Hepatic stellate cell (primary cell): Measurements from ENCODE around the gene ATP2B2.
A peak's percentile ranks its signal among the peaks of the same experiment; 100 is the strongest.

ENCODE experiments used
- DNase-seq: peaks from one replicate; pipeline ENCODE4 v3.0.0; 2011; ENCODE audit warnings: low spot score

Gene ATP2B2

GRCh38 chr3:10294030-10294586 is 211.3 kb downstream of the ATP2B2 start:
- no peak for DNase-seq

DNA sequence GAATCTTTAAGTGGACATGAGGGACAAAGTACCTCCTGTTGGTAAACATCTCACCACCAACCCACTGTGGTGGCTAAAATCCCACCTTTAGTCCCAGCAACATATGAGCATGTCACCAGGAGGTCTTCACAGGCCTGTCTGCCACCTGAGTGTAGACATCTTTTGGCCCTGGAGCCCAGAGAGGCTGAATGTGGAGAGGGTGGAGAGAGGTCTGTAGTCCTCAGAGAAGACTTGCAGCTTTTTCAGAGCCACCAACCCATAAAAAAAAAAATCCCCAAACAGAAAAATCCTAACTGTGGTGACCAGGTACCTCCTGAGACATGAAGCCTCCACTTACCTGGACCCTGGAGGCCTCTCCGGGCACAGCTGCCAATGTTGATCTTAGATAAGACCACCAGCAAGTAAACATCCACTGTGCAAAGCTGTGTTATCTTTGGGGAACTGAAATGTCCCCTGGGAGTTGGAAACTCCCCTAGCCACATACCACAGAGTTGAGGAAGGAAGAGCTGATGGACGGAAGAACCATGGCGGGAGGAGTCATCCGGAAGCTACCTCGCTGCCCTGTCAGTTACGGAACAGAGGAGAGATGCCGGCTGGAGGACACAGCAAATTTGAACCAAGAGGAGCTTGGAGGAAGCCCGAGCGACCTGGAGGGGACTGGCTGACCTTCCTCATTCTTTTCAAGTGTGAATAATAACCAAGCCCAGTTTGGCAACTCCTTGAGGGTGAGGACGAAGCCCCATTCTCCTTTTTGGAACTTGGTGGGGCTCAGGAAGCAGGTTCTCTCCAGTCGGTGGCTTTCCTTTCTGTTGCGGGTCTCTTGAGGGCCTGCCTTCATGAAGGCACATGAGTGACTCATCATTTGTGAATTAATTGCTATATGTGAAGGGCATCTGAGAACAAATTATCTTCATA is 212.6 kb downstream of the ATP2B2 start, which contains the start of gene GHRL:
TSS of gene GHRL (minus strand) at position 443 of the 915 bp plus-strand sequence. CDS start 2,767 bp downstream, outside the sequence.
- peak; percentile 23 for DNase-seq

GRCh38 chr3:10291641-10292040 is 213.7 kb downstream of the ATP2B2 start:
- DNase-seq = no peak

GRCh38 chr3:10290481-10291176 is 214.8 kb downstream of the ATP2B2 start:
- DNase-seq = no peak

GRCh38 chr3:10289787-10290355 is 215.5 kb downstream of the ATP2B2 start:
- DNase-seq = no peak

GRCh38 chr3:10289077-10289476 is 216.3 kb downstream of the ATP2B2 start:
- no peak for DNase-seq

DNA sequence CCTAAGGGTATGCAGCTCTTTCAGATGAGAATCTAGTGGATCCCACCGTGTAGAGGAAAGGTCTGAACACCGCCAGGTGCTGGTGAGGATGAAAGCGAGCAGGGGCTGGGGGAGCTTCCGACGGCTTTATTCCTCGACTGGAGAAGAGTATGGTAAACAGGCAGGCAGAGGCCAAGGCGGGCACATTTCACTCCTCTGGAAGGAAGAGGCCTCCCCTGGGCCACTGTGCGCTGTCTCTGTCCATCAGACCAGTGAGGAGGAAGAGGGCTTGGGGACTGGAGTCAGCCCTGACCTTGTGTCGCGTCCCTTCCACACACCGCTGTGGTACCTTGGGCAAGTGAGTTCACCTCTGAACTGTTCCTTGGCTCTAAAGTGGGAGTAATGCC is 216.8 kb downstream of the ATP2B2 start:
- no peak for DNase-seq

GRCh38 chr3:10287936-10288574 is 217.3 kb downstream of the ATP2B2 start:
- no peak for DNase-seq

DNA sequence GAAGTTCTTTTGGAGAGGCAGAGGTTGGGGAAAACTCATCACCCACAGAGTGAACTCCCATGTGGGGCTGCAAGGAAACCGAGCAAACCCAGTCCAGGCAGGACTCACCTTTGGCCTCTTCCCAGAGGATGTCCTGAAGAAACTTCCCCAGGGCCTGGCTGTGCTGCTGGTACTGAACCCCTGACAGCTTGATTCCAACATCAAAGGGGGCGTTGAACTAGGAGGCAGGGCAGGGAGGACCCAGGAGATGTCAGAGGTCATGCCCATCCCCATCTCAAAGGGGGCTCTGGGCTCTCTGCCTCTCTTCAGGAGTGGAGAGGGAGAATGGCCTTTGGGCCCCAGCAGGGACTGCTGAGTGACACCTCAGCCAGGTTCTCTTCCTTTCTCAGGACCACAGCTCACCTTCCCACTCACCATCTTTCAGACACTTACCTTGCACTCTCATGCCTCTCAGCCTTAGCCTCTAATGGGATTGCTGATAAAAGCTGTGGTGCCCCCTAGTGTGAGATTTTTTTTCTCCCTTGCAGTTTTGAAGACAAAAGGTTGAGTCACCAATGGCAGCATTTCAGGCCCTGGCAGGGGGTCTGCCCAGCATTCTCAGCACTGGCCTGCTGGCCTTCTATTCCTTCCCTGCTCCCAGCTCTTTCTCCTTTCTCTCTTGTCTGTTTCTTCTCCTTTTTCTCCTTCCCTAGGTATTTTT is 218.6 kb downstream of the ATP2B2 start:
- DNase-seq = peak; percentile 53

DNA sequence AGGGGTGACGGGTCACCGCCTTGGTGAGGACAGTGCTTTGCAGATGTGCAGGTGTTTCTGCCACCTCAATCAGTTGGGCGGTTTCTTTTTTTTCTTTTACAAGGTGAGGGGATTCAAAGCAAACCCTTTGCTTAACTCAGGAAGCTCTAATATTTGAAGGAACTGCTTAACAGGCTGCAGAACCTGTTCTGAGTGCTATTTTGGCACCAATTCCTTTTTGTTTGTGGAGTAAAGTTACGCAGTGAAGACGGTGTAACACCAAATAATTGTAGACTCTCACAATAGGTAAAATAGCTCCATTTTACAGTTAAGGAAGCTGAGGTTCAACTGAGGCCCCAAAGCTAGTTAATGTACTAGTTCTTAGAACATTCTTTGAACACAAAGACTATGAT is 219.3 kb downstream of the ATP2B2 start:
- no peak for DNase-seq

- DNase-seq = no peak
Measured at GRCh38 chr3:10285272-10286132, 219.9 kb downstream of the ATP2B2 start.

- DNase-seq = no peak
Measured at GRCh38 chr3:10284496-10284895, 220.9 kb downstream of the ATP2B2 start.

DNA sequence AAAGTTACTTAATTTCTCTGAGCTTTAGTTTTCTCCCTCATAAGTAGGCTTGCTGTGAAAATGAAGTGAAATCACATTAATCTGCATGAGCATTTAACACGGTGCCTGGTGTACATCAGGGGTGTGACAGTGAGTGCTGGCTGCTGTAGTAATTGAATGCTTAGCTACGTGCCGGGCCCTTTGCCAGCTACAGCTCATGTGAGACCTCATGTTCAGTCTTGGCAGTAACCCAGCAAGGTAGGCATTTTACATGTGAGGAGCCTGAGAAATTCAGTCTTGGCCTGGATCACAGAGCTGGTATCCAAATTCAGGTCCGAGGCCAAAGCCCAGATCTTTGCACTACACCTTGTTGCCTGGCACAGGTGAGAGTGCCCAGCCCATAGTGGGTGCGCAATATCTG is 221.7 kb downstream of the ATP2B2 start:
- no peak for DNase-seq

- peak; percentile 27 for DNase-seq
Measured at GRCh38 chr3:10281951-10282350, 223.4 kb downstream of the ATP2B2 start.

DNA sequence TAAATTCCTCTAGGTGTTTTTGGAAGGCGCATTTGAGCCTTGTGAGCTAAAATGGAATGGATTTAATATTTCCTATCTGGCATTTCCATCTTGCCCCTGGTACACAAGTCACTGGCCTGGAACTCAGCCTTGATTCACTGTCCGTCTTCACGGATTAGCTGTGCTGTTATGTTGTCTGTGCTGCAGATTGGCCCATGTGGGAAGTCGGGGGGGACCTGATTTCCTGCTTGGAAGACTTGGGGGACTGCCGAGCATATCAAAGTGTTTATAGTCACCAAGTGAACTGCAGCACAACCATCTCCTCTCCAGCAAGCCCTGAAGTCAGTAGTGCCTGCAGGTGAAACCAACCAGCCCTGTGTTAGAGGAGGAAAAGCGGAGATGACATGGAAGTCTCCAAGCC is 224.8 kb downstream of the ATP2B2 start:
- no peak for DNase-seq

DNA sequence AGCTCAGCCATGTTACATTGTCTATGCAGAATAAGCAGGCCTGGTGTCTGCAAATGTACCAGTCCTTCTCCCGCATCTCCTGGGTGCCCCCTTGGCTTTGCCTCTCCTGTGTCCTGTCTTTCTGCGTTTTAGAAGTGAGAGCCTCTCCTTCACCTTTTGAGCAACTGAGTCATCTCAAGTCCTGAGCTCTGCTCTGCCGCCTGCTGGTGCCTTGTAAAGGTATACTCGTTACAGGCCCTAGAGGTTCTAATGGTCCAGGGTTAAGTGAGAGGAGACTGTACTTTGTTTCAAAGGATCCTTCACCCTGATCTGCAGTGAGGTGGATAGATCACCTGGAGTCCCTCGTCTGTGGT is 225.2 kb downstream of the ATP2B2 start:
- DNase-seq = no peak

GRCh38 chr3:10279384-10280176 is 225.8 kb downstream of the ATP2B2 start:
- no peak for DNase-seq

DNA sequence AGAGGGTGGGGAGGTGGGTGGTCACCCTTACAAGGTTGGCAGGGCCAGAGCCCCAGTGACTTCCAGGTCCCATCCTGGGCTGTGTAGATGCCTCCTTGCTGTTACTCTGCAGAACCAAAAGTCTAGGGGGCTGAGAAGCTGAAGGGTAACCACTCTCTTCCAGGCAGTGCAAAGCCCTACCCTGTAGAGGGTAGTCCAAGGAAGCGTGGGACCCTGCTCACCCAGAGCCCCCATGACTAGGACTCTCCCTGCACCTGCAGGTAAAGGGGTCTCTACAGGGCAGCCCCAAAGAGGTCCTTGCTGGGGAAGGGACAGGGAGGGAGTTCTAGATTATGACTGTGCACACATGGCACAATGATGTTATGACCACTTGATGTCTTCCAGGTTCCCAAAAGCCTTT is 226.9 kb downstream of the ATP2B2 start:
- DNase-seq = no peak

DNA sequence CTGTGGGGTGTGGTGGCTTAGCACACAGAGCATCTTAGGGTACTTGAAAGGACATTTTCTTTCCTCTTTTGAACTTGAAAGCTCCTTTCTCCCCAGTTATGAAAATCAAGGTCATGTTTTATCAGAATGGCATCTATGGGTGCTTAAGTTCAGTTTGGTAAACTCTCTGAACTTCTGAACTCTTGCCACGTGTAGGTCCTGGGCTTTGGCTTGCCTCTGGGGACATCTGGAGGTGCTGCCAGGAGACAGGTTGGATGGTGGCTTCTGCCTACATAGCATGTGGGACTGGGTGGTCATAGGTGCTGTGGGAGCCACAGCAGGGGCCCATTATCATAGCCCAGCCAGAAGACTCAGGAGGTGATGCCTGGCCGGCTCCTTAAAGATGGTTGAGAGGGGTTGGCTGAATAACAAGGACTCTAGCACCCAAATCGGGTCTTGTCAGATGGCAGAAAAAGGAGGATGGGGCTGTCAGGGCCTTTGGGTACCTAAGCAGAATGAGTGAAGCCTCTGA is 228.2 kb downstream of the ATP2B2 start:
- DNase-seq = no peak

GRCh38 chr3:10274601-10275000 is 230.8 kb downstream of the ATP2B2 start:
- no peak for DNase-seq
